ENCODE measurements around the gene SLC8A2.
"Not testable (repeated sequence)": the region's sequence is repeated elsewhere in the genome, so short reads cannot be mapped to it uniquely, and the experiment has no call there.

The SLC8A2 gene

DNA sequence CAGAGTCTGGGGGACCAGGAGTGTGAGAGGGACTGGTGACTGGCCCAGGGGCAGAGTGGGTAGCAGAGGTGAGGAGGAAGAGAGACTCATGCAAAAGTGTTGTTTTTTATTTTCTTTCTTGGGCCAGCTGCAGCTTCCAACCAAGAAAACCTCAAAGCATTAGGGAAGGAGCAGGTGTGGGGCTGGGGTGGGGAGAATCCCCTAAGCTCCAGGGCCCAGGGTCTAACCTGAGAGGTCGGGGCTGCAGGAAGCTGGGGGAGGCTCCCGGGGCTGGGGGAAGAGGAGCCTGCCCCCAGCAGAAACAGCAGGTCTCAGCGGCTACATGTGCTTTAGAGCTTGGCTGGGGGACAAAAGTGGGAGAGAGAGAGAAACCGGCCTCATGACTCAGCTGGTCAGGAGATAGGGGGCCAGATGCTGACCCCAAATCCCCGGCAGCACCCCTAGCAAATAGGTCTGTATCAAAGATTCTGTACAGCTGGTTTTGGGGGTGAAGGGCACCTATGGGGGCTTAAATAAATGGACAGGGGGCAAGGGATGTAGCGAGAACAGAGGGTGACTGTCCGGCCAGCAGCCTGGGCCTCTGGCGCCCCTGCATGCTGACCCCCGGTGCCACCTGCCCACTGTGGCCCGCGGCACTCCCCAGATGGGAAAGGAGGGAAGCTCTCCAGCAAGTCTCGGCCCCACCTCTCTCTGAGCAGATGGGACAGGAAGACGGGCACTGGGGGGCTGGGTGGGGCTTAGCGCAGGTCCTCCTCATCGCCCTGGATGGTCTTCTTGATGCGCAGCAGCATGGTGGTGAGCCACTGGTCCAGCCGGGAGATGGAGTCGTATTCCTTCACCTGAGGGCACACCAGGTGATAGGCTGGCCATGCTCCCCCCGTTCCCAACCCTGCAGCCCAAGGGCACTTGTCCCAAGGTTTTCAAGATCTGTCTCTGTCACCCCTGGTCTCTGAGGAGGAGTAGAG is 16.1 kb upstream of the SLC8A2 start:
- no peak for DNase-seq (ENCODE audit: low read depth)

DNA sequence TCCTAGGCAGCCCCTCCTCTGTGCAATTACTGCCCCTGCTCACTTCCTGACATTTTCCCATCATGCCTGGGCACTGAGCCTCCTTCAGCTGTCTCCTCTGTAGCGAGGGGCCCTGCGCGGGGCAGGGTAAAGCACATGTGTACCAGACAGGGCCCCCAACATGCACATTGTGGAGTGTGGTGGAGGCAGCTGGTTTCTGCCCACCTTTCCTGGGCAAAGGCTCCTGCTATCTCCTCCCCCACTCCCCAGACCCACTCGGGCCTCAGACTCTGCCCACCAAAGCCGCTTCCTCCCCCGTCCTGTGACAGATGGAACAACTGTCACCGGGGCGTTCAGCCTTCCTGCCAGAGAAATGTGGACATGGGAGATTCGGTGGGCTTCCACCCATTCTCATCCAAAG is 15.2 kb upstream of the SLC8A2 start:
- DNase-seq (ENCODE audit: low read depth), result no peak

DNA sequence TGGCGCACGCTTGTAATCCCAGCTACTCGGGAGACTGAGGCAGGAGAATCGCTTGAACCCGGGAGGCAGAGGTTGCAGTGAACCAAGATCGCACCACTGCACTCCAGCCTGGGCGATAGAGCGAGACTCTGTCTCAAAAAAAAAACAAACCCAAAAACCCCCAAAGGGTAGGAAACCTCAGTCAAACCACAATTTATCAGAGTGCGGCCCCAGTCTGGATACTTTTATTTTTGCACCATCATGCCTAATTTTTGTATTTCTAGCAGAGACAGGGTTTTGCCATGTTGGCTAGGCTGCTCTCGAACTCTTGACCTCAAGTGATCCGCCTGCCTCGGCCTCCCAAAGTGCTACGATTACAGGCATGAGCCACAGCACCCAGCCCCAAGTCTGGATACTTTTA is 14.5 kb upstream of the SLC8A2 start:
- not testable (repeated sequence) for DNase-seq (ENCODE audit: low read depth)

DNA sequence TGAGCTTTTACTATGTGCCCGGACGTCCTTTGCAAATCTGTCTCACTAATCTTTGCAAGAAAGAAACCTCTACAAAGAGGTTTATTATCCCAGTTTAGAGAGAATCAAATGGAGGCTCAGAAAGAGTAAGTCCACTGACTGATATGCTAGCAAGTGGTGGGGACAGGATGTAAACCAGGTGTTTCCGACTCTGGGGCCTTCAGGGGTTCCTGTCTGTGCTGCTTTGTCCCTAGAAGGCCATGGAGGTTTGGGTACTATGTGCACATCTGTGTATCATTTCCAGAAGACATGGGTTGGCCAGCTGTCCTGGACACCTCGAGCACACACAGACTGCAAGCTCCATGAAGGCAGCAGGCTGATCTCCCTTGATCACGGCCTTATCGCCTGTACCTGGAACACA is 13.5 kb upstream of the SLC8A2 start:
- no peak for DNase-seq (ENCODE audit: low read depth)

GRCh38 chr19:47483800-47484690 is 12.4 kb upstream of the SLC8A2 start, which contains the start of gene KPTN:
KPTN (minus strand) TSS chr19:47484219; CDS start chr19:47484160, 59 bp downstream.
- peak; percentile 73 for DNase-seq (ENCODE audit: low read depth)

- no peak for DNase-seq (ENCODE audit: low read depth)
Observed at GRCh38 chr19:47483200-47483599, 11.5 kb upstream of the SLC8A2 start.

GRCh38 chr19:47481460-47482052 is 9.9 kb upstream of the SLC8A2 start:
- no peak for DNase-seq (ENCODE audit: low read depth)

DNA sequence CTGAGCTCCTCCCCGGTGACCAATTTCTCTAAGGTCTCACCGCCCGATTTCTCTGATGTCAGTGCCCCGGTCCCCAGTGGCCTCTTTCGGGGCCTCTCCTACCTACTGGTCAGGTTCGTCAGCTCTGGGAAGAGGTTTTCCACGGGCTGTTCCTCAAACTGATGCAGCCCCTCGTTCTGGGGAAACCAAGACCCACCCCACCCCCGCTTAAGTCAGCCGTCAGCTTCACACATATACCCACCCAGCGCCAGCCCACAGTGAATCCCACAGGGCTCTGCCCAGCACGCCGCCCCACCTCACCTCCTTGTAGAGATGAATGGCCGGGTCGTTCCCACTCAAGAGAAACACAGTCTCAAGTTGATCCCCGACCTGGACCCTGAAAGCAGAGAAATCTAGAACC is 9.0 kb upstream of the SLC8A2 start:
- no peak for DNase-seq (ENCODE audit: low read depth)

DNA sequence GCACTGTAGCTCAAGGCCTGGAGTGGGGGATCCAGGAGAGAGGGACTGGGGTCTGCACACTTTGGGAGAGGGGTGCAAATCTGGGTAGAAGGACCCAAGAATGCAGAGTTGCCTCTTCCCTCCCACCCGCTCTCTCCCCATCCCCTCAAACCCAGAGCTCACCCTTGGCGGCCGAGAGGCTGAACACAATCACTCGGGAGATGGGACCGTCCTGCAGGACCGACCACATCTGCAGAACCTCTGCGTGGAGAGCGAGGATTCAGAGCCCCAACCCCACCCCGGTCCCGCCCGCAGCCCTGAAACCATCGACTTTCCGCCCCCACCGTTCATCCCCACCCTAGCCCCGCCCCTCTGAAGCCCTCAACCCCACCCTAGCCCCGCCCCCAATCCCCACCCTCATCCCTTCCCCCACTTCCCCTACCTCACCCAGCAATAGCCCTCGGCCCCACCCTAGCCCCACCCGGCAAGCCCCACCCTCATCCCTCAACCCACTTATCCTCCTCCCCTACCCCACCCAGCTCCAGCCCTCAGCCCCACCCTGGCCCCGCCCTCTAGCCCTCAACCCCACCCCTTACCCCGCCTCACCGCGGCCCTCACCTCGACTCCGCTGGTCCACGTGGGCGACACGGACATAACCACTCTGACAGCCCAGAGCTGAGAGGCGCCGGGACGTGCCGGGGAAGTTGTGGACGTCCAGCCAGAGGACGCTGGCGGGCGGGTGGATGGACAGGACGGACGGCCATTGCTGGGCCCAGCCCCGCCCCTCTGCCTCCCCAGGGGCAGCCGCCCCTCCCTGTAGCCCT is 8.2 kb upstream of the SLC8A2 start:
- DNase-seq (ENCODE audit: low read depth), result no peak

GRCh38 chr19:47476438-47476972 is 4.8 kb upstream of the SLC8A2 start:
- no peak for DNase-seq (ENCODE audit: low read depth)

- no peak for DNase-seq (ENCODE audit: low read depth)
Observed at GRCh38 chr19:47475465-47475864, 3.8 kb upstream of the SLC8A2 start.

- no peak for DNase-seq (ENCODE audit: low read depth)
Observed at GRCh38 chr19:47473336-47473735, 1.6 kb upstream of the SLC8A2 start.

DNA sequence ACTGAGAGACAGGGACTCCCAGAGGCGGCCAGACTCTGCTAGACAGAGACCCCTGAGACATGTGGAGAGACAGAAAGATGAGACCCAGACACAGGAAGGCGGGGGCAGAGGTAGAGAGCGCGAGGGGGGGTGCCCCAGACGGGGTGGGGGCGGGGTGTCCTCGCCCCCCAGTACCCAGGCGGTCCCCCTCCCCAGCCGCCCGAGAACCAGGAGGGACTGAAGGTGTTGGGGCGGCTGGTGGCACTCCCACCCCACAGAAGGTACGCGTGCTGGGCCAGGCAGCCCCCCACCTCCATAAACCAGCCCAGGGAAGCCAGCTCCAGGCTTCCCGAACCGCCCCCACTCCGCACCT is 336 bp downstream of the SLC8A2 start:
- DNase-seq (ENCODE audit: low read depth), result no peak

- no peak for DNase-seq (ENCODE audit: low read depth)
Observed at GRCh38 chr19:47470447-47471195, 1.1 kb downstream of the SLC8A2 start.

GRCh38 chr19:47469719-47470118 is 2.0 kb downstream of the SLC8A2 start:
- DNase-seq (ENCODE audit: low read depth), result no peak

DNA sequence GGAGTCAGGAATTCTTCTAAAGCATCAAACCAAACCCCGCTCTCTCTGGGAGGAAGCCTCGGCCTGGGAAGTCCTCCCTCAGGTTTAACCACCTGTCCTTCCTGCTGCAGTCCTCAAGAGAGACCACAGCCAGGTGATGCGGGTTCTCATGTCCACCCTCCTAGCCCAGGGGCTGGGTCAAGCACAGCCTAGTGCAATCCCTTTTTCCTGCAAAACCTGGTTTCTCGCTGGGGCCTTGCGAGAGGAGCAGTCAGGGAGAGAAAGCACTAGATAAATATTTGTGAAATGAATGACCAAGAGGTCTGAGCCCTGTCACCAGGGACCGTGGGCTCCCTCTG is 2.4 kb downstream of the SLC8A2 start:
- no peak for DNase-seq (ENCODE audit: low read depth)

DNA sequence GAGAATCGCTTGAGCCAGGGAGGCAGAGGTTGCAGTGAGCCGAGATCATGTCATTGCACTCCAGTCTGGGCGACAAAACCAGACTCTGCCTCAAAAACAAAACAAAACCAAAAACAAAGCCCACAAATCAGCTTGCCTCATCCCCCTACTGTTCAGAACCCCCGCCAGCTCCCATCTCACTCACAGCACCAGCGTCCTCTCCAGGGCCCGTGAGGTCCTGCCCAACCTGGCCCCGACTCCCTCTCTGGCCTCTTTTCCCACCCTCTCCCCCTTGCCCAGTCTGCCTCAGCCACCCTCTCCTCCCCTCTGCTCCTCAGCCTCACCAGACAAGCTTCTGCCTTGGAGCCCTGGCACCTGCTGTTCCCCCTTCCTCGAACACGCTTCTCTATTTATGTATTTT is 3.8 kb downstream of the SLC8A2 start:
- DNase-seq (ENCODE audit: low read depth), result no peak

GRCh38 chr19:47465957-47466356 is 5.7 kb downstream of the SLC8A2 start:
- no peak for DNase-seq (ENCODE audit: low read depth)

GRCh38 chr19:47464675-47465419 is 6.8 kb downstream of the SLC8A2 start:
- DNase-seq (ENCODE audit: low read depth), result no peak

DNA sequence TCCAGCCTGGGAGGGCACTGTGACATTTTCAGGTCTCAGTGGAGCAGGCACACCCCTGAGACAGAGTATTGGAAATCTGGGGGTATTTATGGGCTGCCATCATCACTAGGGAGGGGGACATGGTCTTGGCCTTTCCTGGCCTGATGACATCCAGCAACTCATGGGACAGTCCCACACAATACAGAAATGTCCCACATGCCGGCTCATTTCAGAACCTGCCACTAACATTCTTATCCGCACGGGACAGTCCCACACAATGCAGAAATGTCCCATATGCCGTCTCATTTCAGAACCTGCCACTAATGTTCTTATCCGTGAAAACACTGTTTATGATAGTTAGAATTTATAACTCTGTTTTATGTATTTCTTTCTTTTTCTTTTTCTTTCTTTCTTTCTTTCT is 9.8 kb downstream of the SLC8A2 start:
- DNase-seq (ENCODE audit: low read depth), result no peak

Measured in stromal cell of bone marrow (primary cell).